ENCODE results near the gene MRPL21. TPM values are rescaled to one million over a fixed set of nuclear protein-coding genes. Genes with fewer than 3 reads are reported as not detected.
A peak's percentile ranks its signal among the peaks of the same experiment; 100 is the strongest.

Gene MRPL21
- total RNA-seq, 6 donors from 2014 or later: 17.8 to 50.8 (median 32.3) TPM

DNA sequence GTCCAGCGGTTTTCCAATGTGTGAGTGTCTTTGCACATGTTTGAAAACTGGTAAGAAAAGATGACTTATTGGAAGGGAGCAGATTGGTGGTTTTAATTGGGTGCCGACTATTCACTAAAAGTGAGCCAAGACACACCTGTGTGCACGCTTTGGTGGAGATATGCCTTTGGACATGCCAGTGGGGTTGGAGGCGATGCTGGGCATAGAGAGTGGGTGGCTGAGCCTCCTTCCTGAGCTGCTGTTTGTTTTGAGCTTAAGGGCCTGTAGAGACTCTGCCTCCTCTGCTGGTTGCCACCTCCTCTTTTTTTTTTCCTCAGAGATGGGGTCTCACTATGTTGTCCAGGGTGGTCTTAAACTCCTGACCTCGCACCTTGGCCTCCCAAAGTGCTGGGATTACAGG lies 9.6 kb upstream of the MRPL21 start:
- TF ChIP-seq, protein P1, sequence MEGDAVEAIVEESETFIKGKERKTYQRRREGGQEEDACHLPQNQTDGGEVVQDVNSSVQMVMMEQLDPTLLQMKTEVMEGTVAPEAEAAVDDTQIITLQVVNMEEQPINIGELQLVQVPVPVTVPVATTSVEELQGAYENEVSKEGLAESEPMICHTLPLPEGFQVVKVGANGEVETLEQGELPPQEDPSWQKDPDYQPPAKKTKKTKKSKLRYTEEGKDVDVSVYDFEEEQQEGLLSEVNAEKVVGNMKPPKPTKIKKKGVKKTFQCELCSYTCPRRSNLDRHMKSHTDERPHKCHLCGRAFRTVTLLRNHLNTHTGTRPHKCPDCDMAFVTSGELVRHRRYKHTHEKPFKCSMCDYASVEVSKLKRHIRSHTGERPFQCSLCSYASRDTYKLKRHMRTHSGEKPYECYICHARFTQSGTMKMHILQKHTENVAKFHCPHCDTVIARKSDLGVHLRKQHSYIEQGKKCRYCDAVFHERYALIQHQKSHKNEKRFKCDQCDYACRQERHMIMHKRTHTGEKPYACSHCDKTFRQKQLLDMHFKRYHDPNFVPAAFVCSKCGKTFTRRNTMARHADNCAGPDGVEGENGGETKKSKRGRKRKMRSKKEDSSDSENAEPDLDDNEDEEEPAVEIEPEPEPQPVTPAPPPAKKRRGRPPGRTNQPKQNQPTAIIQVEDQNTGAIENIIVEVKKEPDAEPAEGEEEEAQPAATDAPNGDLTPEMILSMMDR (IDR thresholded peaks at IDR 0.05): no peak
- no peak for TF ChIP-seq POLR2A (IDR thresholded peaks at IDR 0.05)
- TF ChIP-seq EP300 (IDR thresholded peaks at IDR 0.05): no peak
- TF ChIP-seq POLR2AphosphoS5 (IDR thresholded peaks at IDR 0.05): no peak
- Histone ChIP-seq H3K36me3 (peaks cover 32 to 98% (median 84%) of the 10 kb centered on the region in 4 donors), H3K4me1 (no peaks in the 10 kb centered on the region), H3K9me3 (no peaks in the 10 kb centered on the region), H3K27me3 (no peaks in the 10 kb centered on the region), H3K27ac (no peak overlapping the region), H3K4me3 (no peak overlapping the region)
- DNase-seq (no peak), ATAC-seq (ENCODE audit: low FRiP score in 2 of 2) (no peak)
- WGBS, 2 donors: 95 to 100% methylated on average over 5 of the region's 5 CpGs

DNA sequence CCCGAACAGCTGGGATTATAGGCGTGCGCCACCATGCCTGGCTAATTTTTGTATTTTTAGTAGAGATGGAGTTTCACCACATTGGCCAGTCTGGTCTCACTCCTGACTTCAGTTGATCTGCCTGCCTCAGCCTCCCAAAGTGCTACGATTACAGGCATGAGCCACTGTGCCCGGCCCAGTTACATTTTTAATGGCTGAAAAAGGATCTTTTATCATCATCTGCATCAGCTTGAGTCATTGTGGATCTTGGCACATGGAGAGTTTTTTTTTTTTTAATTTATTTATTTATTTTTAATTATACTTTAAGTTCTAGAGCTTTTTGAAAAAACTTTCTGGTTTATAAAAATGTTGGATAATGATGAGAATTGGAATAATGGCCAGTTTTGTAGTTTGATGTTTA lies 8.6 kb upstream of the MRPL21 start:
- TF ChIP-seq POLR2A (IDR thresholded peaks at IDR 0.05): no peak
- TF ChIP-seq EP300 (IDR thresholded peaks at IDR 0.05): no peak
- TF ChIP-seq, protein P1 (IDR thresholded peaks at IDR 0.05): no peak
- TF ChIP-seq POLR2AphosphoS5 (IDR thresholded peaks at IDR 0.05): no peak

DNA sequence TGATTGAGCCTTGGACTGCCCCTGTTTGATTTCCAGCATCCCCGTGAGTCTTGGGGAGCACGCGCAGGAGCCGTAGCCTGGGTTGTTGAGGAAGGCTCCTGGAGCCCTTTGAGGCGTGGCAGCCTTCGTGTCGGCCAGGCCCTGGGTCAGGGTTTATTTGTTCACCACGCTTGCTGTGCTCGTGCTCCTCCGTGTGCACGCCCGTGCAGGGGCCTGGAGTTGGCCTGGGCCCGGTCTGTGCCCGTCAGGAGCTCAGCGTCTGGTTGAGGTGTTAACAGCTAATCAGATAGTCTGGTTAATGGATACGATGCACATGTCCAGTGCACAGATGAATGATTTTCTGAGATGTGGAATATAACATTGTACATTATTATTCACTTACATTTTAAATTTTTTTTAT lies 8.1 kb upstream of the MRPL21 start:
- ATAC-seq (ENCODE audit: low FRiP score in 2 of 2) (no peak), DNase-seq (peak in 1 of 2 donors; percentile 62)
- Histone ChIP-seq H3K27ac (no peak overlapping the region), H3K4me3 (no peak overlapping the region), H3K36me3 (peaks cover 34 to 96% (median 75%) of the 10 kb centered on the region in 4 donors), H3K4me1 (no peaks in the 10 kb centered on the region), H3K27me3 (no peaks in the 10 kb centered on the region), H3K9me3 (no peaks in the 10 kb centered on the region)
- TF ChIP-seq POLR2AphosphoS5 (IDR thresholded peaks at IDR 0.05) (no peak), POLR2A (IDR thresholded peaks at IDR 0.05) (no peak), EP300 (IDR thresholded peaks at IDR 0.05) (no peak)
- TF ChIP-seq, protein P1 (IDR thresholded peaks at IDR 0.05): no peak
- WGBS, 2 donors: 98 to 100% methylated on average over 9 to 16 of the region's 16 CpGs

More for the DNA sequence above, 8.6 kb upstream of the MRPL21 start:
- WGBS, 2 donors: 90 to 95% methylated on average over 5 of the region's 5 CpGs
- H3K4me1 ChIP-seq: no peaks in the 10 kb centered on the region
- no peak overlapping the region for H3K4me3 ChIP-seq
- ATAC-seq (ENCODE audit: low FRiP score in 2 of 2): no peak
- H3K9me3 ChIP-seq: no peaks in the 10 kb centered on the region
- H3K27ac ChIP-seq: no peak overlapping the region
- peaks cover 34 to 97% (median 77%) of the 10 kb centered on the region in 4 donors for H3K36me3 ChIP-seq
- no peak for DNase-seq
- no peaks in the 10 kb centered on the region for H3K27me3 ChIP-seq

DNA sequence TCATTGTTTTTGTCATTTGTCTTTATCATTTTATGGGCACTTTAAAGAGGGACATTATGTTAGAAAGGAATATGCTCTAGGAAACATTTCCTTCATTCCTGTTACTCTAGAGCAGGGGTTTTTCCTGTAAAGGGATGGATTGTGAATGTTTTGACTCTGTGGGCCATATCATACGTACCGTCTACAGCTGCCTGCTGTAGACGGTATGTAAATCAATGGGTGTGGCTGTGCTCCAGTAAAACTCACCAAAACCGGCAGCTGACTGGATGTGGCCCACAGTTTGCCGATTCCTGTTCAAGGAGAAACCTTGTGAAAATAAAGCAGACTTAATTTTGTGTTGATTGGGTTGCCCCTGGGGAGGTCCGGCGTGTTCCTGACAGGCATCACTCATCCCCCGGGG lies 7.3 kb upstream of the MRPL21 start:
- Histone ChIP-seq H3K4me3 (no peak overlapping the region), H3K36me3 (peaks cover 31 to 88% (median 68%) of the 10 kb centered on the region in 4 donors), H3K27me3 (no peaks in the 10 kb centered on the region), H3K27ac (no peak overlapping the region), H3K9me3 (no peaks in the 10 kb centered on the region), H3K4me1 (peaks cover 0 to under 1% (median 0%) of the 10 kb centered on the region in 4 donors)
- DNase-seq: no peak
- no peak for ATAC-seq (ENCODE audit: low FRiP score in 2 of 2)
- 82 to 90% methylated on average over 8 of the region's 8 CpGs for whole genome bisulfite sequencing, 2 donors
- TF ChIP-seq POLR2AphosphoS5 (IDR thresholded peaks at IDR 0.05) (no peak), POLR2A (IDR thresholded peaks at IDR 0.05) (no peak), EP300 (IDR thresholded peaks at IDR 0.05) (no peak)
- TF ChIP-seq, protein P1 (IDR thresholded peaks at IDR 0.05): no peak

DNA sequence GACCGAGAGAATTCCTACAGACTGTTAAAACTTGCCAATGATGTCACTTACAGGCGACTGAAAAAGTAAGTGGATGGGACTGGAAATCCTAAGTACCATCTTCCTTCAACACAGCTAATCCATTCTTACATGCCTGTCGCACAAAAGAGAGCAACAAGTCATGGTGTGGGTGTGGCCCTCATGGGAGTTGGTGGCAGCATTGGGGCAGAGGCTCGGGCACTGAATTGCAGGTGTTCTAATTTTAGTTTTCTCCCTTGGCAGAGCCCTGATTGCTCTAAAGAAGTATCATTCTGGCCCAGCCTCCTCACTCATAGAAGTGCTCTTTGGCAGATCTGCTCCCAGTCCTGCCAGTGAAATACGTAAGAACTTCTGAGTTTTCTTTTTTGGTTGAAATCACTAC lies 4.6 kb upstream of the MRPL21 start:
- H3K27ac ChIP-seq: no peak overlapping the region
- no peak for ATAC-seq (ENCODE audit: low FRiP score in 2 of 2)
- H3K4me3 ChIP-seq: no peak overlapping the region
- no peak for DNase-seq
- H3K36me3 ChIP-seq: peaks cover 23 to 63% (median 45%) of the 10 kb centered on the region in 4 donors
- peaks cover 10 to 18% (median 12%) of the 10 kb centered on the region in 4 donors for H3K4me1 ChIP-seq
- no peak for TF ChIP-seq POLR2AphosphoS5 (IDR thresholded peaks at IDR 0.05)
- TF ChIP-seq, protein P1 (IDR thresholded peaks at IDR 0.05): no peak
- TF ChIP-seq EP300 (IDR thresholded peaks at IDR 0.05): no peak
- WGBS, 2 donors: 90 to 95% methylated on average over 5 of the region's 5 CpGs
- no peaks in the 10 kb centered on the region for H3K27me3 ChIP-seq
- H3K9me3 ChIP-seq: no peaks in the 10 kb centered on the region

Data from upper lobe of left lung (tissue), 6 donors.